DOHH2 (cell line): ENCODE measurements around the gene CDC25B.

Source experiments
- H3F3A ChIP-seq: fragments of 200-600 bp; sonication (generic), shearing (Covaris generic); 2 replicates; pipeline ENCODE4 v1.6.0; 2016; ENCODE audit warnings: antibody characterized with exemption, mild to moderate bottlenecking; ENCODE audit not compliant: control insufficient read depth, insufficient read depth
- H3K27ac ChIP-seq: fragments of 200-600 bp; sonication (generic); 2 replicates; pipeline ENCODE4 v1.5.1; 2014; ENCODE audit warnings: low read depth, mild to moderate bottlenecking, low read length, moderate library complexity
- H3K27me3 ChIP-seq: fragments of 200-600 bp; sonication (generic); 2 replicates; pipeline ENCODE4 v1.6.1; 2014; ENCODE audit warnings: mild to moderate bottlenecking, low read length, mixed read lengths; ENCODE audit not compliant: control insufficient read depth
- H3K36me3 ChIP-seq: fragments of 200-600 bp; sonication (generic); 2 replicates; pipeline ENCODE4 v1.6.1; 2014; ENCODE audit warnings: mild to moderate bottlenecking, low read length, moderate library complexity, mixed read lengths; ENCODE audit not compliant: control insufficient read depth
- H3K4me1 ChIP-seq: fragments of 200-600 bp; sonication (generic); 2 replicates; pipeline ENCODE4 v1.6.1; 2014; ENCODE audit warnings: mild to moderate bottlenecking, low read length, mixed read lengths; ENCODE audit not compliant: control insufficient read depth
- H3K4me2 ChIP-seq: fragments of 200-600 bp; sonication (generic); 2 replicates; pipeline ENCODE4 v1.6.0; 2014; ENCODE audit warnings: mild to moderate bottlenecking, low read length, moderate library complexity
- H3K4me3 ChIP-seq: fragments of 200-600 bp; sonication (generic); 2 replicates; pipeline ENCODE4 v1.5.1; 2014; ENCODE audit warnings: mild to moderate bottlenecking, low read length, mixed read lengths
- H3K79me2 ChIP-seq: fragments of 200-600 bp; sonication (generic); 2 replicates; pipeline ENCODE4 v1.6.1; 2014; ENCODE audit warnings: mild to moderate bottlenecking, low read length, mixed read lengths; ENCODE audit not compliant: control insufficient read depth
- H3K9me2 ChIP-seq: fragments of 200-600 bp; sonication (generic); replicated peaks from 2 replicates; pipeline ENCODE4 v1.6.1; 2014; ENCODE audit warnings: mild to moderate bottlenecking, low read length, mixed read lengths; ENCODE audit not compliant: control insufficient read depth
- H3K9me3 ChIP-seq: fragments of 200-600 bp; sonication (generic); 2 replicates; pipeline ENCODE4 v1.6.1; 2014; ENCODE audit warnings: antibody characterized with exemption, low read length, mixed read lengths; ENCODE audit not compliant: control insufficient read depth, insufficient read depth
- H4K20me1 ChIP-seq: fragments of 200-600 bp; sonication (generic); 2 replicates; pipeline ENCODE4 v1.6.0; 2014; ENCODE audit warnings: low read depth, mild to moderate bottlenecking, antibody characterized with exemption, low read length, moderate library complexity; ENCODE audit not compliant: control insufficient read depth, insufficient read depth
- EZH2phosphoT487 ChIP-seq: fragments of 200-600 bp; sonication (generic); IDR thresholded peaks from 2 replicates; pipeline ENCODE4 v1.6.1; 2017; ENCODE audit warnings: borderline replicate concordance, mild to moderate bottlenecking, antibody characterized with exemption, low read length, moderate library complexity, mixed read lengths
- TF ChIP-seq, protein P1 (sequence below): fragments of 200-600 bp; sonication (generic); IDR thresholded peaks from one replicate; pipeline ENCODE4 v1.5.1; 2014; ENCODE audit warnings: antibody characterized with exemption, mild to moderate bottlenecking, low read depth, low read length; ENCODE audit not compliant: poor library complexity, severe bottlenecking

CDC25B gene

DNA sequence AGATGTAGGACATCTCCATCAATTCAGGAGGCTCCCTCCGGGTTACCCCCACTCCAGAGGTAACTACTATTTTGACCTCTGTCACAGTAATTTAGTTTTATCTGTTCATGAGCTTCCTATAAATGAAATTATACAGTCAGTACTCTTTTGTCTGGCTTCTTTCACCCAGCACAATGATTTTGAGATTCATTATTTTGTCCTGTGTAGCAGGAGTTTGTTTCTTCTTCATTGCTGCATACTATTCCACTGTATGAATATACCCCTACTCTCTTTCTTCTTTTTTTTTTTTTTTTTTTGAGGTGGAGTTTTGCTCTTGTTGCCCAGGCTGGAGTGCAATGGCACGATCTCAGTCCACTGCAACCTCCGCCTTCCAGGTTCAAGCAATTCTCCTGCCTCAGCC, 12.4 kb downstream of the CDC25B start:
- Histone ChIP-seq H3K27me3 (no peaks in the 10 kb centered on the region), H3K36me3 (peaks cover 25% of the 10 kb centered on the region), H3K9me2 (no peaks in the 10 kb centered on the region), H3K9me3 (no peaks in the 10 kb centered on the region), H3F3A (no peaks in the 10 kb centered on the region), H3K27ac (no peak overlapping the region), H3K4me3 (no peak overlapping the region), H3K79me2 (no peaks in the 10 kb centered on the region), H3K4me2 (no peak overlapping the region), H4K20me1 (no peaks in the 10 kb centered on the region), H3K4me1 (peaks cover 15% of the 10 kb centered on the region)
- TF ChIP-seq EZH2phosphoT487, result no peak
- TF ChIP-seq, protein P1, sequence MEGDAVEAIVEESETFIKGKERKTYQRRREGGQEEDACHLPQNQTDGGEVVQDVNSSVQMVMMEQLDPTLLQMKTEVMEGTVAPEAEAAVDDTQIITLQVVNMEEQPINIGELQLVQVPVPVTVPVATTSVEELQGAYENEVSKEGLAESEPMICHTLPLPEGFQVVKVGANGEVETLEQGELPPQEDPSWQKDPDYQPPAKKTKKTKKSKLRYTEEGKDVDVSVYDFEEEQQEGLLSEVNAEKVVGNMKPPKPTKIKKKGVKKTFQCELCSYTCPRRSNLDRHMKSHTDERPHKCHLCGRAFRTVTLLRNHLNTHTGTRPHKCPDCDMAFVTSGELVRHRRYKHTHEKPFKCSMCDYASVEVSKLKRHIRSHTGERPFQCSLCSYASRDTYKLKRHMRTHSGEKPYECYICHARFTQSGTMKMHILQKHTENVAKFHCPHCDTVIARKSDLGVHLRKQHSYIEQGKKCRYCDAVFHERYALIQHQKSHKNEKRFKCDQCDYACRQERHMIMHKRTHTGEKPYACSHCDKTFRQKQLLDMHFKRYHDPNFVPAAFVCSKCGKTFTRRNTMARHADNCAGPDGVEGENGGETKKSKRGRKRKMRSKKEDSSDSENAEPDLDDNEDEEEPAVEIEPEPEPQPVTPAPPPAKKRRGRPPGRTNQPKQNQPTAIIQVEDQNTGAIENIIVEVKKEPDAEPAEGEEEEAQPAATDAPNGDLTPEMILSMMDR, result no peak

DNA sequence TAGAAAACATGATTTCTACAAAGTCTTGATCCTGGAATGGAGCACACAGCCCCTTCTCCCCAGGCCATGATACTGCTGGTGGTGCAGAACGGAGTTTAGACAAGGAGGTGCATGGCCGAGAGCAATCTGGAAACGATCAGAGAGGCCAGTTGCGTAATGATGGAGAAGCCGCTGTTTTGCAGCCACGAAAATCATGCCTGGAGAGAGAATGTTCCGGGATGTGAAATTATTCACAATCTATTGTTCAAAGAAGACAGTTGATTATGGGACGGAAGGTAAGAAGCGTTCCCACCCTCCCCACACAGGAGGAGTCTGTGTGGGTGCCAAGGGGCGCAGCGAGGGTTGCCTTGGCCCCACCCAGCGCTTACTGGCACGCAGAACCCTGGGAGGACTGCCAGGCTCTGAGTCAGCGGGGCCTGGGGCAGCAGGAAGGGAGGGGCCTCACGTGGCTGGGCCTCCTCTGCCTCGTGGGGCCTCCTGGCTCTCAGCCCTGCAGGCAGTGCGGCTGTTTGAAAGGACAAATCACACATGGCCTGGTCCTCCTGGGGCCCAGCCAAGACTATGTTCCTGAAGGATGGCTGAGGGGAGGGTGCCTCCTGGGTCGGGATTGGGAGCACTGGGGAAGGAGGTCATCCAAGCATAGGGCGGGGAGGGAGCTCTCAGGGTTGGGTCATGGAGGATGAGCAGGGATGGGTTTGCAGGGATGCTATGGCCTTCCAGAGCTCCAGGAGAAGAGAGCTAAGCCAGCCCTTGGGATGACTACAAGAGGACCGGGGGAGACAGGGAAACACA, 15.6 kb downstream of the CDC25B start:
- H3K9me2 ChIP-seq, result no peaks in the 10 kb centered on the region
- H3K36me3 ChIP-seq, result no peaks in the 10 kb centered on the region
- H3K27me3 ChIP-seq, result no peaks in the 10 kb centered on the region; the same call in 1 of the 2 replicates
- no peak overlapping the region for H3K4me3 ChIP-seq
- H3K9me3 ChIP-seq, result no peaks in the 10 kb centered on the region
- H3K4me1 ChIP-seq, result peaks cover 15% of the 10 kb centered on the region
- TF ChIP-seq, protein P1, result no peak
- TF ChIP-seq EZH2phosphoT487, result no peak
- no peaks in the 10 kb centered on the region for H4K20me1 ChIP-seq
- H3K4me2 ChIP-seq, result no peak overlapping the region
- no peaks in the 10 kb centered on the region for H3K79me2 ChIP-seq
- H3K27ac ChIP-seq, result no peak overlapping the region
- H3F3A ChIP-seq, result no peaks in the 10 kb centered on the region

DNA sequence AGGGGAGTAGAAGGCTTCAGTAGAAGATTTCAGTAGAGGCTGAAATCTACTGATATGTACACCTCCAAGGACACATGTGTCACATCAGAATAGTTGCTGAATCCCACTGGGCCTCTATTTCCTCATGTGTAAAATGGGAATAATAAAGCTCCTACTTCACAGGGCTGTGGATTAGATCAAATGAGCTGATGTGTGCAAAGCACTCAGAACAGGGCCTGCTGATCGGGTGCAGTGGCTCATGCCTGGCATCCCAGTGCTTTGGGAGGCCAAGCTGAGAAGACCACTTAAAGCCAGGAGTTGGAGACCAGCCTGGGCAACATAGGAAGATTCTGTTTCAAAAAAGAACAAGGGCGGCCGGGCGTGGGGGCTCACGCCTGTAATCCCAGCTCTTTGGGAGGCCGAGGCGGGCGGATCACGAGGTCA, 16.2 kb downstream of the CDC25B start:
- Histone ChIP-seq H3K9me3 (no peaks in the 10 kb centered on the region), H3K4me1 (peaks cover 11% of the 10 kb centered on the region), H3K27ac (no peak overlapping the region), H3F3A (no peaks in the 10 kb centered on the region), H3K79me2 (no peaks in the 10 kb centered on the region), H4K20me1 (no peaks in the 10 kb centered on the region), H3K27me3 (no peaks in the 10 kb centered on the region; the same call in 1 of the 2 replicates), H3K4me3 (no peak overlapping the region), H3K36me3 (no peaks in the 10 kb centered on the region), H3K4me2 (no peak overlapping the region), H3K9me2 (no peaks in the 10 kb centered on the region)
- no peak for TF ChIP-seq EZH2phosphoT487
- TF ChIP-seq, protein P1, result no peak
